ENCODE results near the gene ZNF711.
A peak's percentile ranks its signal among the peaks of the same experiment; 100 is the strongest.
"Not testable (repeated sequence)": the region's sequence is repeated elsewhere in the genome, so short reads cannot be mapped to it uniquely, and the experiment has no call there.

The ZNF711 gene

DNA sequence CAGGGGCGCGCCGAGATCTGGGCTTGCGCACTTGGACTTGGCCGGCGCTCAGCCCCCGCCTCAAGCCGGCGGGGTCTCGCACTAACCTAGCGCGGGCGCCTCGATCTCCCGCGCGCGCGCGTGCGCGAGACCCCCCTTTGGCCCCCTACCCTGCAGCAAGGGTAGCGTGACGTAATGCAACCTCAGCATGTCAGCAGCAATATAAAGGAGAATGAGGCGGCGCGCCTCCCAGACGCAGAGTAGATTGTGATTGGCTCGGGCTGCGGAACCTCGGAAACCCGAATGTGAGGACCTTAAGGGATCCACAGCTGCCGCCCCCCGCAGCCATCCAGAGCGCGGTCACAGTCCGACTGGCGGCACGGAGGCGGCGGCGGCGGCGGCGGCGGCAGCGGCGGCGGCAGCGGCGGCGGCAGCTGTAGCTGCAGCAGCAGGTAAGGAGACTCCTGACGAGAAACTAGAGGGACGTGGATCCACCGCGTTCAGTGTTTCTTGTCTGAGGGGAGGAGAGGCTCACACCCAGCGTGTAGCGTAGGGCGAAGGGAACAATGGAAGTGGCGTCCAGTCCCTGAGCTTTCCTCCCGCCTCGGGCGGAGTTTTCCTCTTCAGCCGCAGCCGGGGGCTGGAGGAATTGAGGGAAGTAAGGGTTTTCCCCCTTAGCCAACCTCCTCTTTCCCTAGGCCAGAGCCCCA lies at the start of gene ZNF711, which contains the start of gene SATL1:
Gene ZNF711, plus strand, starts transcription at position 231 of the 689 bp plus-strand sequence. CDS start 3,582 bp downstream, outside the sequence.
Gene SATL1, minus strand, starts transcription at position 19 of the 689 bp plus-strand sequence. CDS start 134,811 bp downstream, outside the sequence.
- DNase-seq: peak; percentile 45 to 83 (median 70)
- intact Hi-C loops (cut with DNase I): no loop called here

DNA sequence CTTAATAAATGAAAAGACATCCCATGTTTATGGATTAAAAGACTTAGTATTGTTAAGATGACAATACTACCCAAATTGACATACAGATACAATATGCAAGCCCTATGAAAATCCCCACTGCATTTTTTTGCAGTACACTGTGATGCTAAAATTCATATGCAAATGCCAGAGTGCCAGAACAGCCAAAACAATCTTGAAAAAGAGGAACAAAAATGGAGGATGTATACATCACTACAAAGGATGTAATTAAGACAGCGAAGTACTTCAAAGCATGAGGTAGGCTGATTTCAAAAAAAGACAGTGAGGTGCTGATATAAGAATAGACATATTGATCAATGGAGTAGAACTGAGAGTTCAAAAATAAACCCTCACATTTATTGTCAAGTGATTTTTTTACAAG lies 47.5 kb upstream of the ZNF711 start:
- intact Hi-C loops (cut with DNase I): no loop called here
- DNase-seq: no peak

DNA sequence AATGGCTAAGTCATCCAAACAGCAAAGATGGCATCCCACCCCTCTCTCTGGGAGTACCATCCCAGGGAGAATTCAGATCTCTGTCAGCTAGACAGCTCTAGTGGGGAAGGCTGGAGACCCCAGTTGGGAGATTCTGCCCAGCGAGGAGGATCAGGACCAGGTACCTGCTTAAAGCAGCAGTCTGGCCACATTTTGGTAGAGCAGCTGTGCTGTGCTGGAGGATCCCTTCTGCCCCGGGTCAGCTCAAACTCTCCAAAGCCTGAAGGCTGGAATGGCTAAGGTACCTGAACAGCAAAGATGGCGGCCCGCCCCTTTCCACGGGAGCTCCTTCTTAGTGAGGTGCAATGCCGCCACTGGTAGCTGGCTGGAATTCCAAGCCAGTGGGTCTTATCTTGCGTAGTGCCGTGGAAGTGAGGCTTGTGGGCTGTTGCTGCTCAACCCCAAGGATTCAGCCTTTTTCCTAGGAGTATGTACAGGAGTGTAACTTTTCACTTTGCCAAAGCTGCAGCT lies 40.3 kb upstream of the ZNF711 start:
- intact Hi-C loops (cut with DNase I): no loop called here
- DNase-seq: no peak

DNA sequence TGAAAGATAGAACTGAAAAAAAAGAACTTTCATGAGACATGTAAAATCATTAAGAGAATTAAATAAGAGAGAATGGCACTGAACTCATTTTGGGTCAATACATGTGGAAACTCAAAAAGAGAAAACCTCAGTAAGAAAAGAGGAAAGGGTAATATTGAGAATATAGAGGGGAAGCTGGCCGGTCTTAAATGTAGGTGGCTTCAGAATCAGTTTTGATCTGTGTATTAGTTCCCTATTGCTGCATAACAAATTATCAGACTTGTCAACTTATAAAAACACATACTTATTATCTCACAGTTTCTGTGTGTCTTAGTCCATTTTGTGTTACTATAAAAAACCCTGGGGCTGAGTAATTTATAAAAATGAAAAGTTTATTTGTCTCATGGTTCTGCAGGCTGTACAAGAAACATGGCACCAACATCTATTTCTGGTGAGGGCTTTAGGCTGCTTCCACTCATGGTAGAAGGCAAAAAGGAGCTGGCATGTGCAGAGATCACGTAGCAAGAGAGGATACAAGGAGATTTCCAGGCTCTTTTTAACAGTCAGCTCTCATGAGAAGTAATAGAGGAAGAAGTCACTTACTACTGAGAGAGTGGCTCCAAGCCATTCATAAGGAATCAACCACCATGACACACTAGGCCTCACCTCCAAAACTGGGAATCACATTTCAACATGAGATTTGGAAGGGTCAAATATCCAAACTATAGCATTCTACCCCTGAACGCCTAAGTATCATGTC lies 29.8 kb upstream of the ZNF711 start:
- intact Hi-C loops (cut with DNase I): no loop called here
- DNase-seq: no peak

DNA sequence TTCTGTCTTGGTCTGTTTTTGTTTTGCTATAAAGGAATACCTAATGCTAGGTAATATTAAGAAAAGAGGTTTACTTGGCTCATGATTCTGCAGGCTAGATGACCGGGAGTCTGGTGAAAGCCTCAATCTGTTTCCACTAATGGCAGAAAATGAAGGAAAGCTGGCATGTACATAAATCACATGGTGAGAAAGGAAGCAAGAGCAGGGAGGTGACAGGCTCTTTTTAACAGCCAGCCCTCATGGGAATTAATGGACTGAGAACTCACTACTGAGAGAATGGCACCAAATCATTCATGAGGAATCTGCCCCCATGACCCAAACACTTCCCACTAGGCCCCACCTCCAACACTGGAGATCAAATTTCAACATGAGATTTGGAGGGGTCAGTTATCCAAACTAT lies 27.8 kb upstream of the ZNF711 start:
- intact Hi-C loops (cut with DNase I): no loop called here
- DNase-seq: no peak

DNA sequence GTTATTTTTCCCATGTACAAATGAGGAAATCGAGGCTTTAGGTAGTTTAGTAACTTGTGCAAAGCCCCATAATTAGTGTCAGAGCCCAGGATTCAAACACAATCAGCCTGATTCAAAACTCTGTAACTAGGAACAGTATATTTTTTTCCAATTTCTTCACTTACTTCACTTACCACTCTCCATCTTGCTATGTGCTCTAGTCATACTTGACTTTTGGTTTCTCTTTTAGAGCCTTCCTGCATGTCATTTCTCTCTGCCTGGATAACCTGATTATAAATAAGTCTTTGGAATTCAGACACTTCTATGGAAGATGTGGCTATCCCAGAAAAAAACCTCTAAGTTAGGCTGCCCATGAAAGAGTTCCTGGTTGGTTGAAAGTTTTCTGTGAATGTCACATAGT lies 22.4 kb upstream of the ZNF711 start:
- no peak for DNase-seq
- intact Hi-C loops (cut with DNase I): no loop called here

DNA sequence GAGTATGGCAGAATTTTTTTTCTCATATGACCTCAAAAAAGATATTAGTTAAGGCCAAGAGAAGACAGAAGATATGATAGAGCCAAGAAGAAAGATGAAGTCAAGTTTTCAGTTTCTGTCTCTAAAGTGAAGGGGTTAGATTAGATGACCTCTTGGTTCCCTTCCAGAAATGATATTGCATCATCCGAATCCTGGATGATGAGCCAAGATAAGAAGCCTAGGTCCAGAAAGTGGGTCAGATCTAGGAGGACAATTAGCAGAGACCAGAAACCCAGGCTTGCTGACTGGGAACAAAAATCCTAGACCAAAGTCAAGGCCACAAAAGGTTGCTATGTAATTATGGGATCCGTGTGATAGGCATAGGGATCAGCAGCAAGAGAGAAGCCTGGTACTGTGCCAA lies 20.4 kb upstream of the ZNF711 start:
- DNase-seq: no peak
- intact Hi-C loops (cut with DNase I): no loop called here

DNA sequence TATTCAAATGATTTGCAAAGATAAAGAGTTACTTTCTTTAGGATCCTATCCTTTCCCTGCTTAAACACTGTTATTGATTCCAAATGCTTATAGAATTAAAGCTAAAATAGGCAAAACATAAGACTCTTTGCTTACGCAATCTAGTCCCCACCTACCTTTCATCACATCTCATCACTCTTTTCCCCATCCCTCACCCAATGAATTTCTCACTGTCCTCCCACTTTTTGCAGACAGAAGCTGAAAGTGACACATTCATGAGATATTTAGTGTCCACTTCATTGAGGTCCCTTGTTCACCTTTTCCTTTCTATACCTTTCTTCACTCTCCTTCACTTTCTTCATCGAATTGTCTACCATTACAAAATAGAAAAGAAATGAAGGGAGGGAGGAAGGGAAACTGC lies 636 bp upstream of the ZNF711 start:
- peak in 1 of 42 donors; percentile 0 for DNase-seq
- intact Hi-C loops (cut with DNase I): no loop called here

DNA sequence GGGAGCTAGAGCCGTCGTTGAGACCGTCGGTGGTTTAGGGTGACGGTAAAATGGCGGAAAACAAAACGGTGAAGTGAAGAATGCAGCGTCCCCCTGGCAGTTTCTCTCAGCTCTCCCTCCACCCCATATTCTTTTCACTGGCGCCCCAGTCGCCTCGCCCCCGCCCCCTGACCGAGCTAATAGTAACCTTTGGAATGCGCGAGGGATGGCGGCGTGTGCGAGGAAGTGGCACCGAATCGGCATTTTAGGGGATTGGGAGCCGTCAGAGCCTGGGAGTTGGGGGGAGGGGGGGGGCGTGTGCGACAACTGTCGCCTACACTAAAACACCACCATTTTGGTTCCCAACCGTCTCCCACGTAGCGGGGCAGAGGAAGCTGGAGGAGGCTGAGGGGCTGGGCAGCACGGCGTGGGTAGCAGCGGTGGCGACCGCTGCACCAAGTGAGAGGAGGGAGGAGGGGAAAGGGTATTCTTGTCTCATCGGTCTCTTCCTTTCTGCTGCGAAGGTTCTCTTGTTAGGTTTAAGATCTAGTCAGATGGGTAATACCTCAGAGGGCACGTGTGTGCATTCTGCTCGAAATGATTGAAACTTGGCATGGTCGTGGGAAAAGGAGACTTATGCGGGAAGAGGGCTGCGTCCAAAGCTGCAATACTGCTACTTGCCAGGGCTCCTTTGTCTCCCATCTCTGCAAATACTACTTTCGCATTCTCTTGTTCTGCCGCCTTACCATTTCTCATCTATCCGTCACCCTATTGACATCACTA lies 840 bp downstream of the ZNF711 start:
- intact Hi-C loops (cut with DNase I): no loop called here
- DNase-seq: peak in 28 of 42 donors; percentile 2 to 46 (median 10)

DNA sequence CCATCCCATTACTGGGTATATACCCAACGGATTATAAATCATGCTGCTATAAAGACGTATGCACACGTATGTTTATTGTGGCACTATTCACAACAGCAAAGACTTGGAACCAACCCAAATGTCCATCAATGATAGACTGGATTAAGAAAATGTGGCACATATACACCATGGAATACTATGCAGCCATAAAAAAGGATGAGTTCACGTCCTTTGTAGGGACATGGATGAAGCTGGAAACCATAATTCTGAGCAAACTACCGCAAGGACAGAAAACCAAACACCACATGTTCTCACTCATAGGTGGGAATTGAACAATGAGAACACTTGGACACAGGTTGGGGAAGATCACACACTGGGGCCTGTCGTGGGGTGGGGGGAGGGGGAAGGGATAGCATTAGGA lies 41.5 kb downstream of the ZNF711 start:
- DNase-seq; intact Hi-C loops (cut with DNase I): not testable (repeated sequence)

DNA sequence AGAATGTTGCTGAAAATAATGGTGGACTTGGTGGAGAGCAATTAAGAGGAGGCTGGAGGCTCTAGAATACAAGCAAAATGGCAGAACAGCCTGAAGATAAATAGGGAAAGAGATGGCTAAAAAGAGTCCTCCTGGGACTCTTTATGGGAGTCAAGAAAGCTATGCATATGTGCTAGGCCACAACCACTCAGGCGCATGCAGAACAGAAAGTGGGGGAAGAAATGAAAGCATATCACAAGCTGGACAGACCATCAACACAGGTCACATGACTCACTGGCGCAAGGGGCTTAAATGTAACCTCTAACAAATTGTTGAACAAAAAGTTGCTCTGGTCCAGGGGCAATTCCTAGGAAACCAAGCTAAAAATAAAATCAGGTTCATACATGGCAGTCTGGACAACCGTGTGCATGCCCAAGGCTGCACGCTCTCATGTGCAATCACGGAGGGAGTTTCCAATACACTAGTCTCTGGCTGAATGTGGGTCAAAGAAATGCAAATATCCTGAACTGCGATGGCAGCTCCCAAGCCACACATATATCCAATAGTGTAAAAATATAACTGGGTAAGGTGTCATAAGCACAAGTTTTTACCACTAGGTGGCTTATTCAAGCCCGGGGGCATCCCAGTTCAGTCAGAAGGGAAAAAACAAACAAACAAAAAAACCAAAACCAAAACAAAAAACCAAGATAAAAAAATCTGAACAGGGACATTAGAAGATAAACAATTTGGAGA lies 45.4 kb downstream of the ZNF711 start:
- intact Hi-C loops (cut with DNase I): no loop called here
- DNase-seq: no peak

DNA sequence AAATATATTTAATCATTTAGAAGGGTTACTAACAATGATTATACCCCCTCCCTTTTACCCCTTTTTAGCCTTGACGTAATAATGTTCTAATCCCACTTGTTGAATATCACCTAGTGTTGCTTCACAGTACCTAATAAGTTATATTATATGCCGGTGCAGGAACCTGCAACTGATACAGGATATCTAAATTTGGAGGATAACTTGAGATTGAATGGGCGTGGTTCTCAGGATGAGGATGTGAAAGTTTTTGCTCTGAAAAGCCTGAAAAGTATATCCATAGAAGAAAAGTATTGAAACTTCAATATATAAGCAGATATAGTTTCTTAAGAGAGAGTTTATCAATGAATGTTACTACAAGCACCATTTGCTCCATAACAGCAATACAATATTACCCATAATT lies 59.8 kb downstream of the ZNF711 start:
- DNase-seq: no peak
- intact Hi-C loops (cut with DNase I): no loop called here

DNA sequence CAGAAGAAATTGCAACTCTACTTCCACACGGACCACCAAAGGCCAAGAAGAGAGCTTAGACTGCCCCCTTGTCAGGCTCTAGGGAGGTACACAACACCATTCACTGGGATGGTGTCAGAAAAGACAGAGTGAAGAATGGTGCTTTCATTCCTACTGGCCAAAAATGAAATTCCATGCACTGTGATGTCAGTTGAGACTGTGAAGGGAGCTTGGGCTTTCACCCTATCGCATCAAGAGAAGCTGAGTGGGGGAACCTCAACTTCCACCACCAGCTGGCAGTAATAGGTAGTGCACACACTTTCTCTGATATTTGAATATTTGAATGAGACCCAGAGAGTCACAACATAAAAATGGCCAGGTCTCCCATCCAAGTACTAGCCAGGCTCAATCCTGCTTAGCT lies 65.9 kb downstream of the ZNF711 start:
- no peak for DNase-seq
- intact Hi-C loops (cut with DNase I): no loop called here

DNA sequence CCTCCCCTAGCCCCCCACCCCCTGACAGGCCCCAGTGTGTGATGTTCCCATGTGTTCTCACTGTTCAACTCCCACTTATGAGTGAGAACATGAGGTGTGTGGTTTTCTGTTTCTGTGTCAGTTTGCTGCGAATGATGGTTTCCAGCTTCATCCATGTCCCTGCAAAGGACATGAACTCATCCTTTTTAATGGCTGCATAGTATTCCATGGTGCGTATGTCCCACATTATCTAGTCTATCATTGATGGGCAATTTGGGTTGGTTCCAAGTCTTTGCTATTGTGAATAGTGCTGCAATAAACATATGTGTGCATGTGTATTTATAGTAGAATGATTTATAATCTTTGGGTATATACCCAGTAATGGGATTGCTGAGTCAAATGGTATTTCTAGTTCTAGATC lies 67.6 kb downstream of the ZNF711 start:
- intact Hi-C loops (cut with DNase I); DNase-seq: not testable (repeated sequence)

All from head of caudate nucleus (tissue), 42 donors.